ENCODE data around the gene TRIM16. TPM values are rescaled to one million over a fixed set of nuclear protein-coding genes. Genes with fewer than 3 reads are reported as not detected.
A peak's percentile ranks its signal among the peaks of the same experiment; 100 is the strongest.
"Not testable (repeated sequence)": the region's sequence is repeated elsewhere in the genome, so short reads cannot be mapped to it uniquely, and the experiment has no call there.

TRIM16 gene
- polyA plus RNA-seq, 1 donor, result 45.5 TPM

DNA sequence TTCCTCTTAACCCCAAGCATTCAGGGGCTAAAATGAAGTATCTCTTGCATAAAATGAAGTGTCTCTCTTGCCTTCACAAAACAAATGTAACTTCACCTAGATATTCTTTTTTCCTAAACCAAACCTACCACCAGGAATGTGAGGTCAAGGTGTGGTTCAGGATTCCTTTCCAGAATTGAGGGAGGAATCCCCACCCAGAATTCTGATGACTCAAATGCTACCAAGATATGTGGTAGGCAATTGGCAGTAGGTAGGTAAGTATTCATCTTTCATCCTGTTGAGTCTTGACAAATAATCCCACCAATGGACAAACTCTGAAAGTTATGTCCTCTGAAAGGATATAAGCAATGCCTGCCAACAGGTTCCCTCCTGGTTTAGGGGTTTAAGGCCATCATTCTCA is 26.2 kb downstream of the TRIM16 start:
- DNase-seq, result no peak

DNA sequence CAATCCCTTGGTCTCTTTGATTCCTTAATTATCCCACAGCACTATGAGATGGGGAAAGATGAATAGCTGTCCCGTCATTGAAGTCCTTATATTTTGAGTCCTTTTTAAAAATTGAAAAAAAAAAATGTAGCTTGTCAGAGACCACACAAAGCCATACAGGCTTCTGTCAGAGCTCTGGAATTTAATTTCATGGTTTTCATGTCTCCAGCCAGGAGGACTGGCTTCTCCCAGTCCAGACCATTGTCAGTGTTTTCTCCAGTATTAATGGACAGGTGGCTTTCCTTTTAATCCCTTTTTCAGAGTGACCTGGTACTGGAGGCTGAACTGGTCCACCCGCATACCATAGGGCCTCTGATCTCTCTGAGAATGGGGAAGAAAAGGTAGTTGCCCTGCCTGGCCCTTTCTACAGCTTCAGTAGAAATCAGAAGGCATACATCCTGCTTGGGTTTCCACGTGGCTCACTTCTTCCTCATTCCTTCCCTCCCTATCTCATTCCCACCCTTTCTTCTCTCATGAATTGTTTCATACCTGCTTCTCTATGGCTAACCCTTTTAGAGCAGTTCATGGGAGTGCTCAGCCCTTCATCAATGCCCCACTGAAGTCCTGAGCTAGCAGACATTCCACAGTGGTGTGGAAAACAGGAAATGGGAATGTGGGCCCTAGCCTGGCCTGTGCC is 29.1 kb downstream of the TRIM16 start:
- DNase-seq, result no peak

DNA sequence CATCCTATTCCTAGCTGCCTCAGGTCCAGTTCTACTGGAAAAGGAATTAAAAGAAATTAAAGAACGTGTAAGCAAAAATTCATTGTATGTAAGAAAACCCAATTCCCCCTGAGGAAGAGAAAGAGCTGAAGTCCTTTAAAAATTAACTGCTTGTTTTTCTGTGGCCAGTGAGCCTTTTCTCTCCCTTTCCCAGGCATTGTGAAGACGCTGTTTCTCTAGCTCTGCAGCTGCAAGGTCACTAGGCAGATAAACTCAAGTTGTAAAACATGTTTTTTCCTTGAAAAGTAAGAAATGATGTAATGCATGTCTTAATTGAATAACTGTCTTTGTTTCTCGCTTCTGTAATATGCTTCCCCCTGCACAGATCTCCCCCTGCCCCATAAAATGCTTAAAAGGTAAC is 29.7 kb downstream of the TRIM16 start:
- DNase-seq, result not testable (repeated sequence)

DNA sequence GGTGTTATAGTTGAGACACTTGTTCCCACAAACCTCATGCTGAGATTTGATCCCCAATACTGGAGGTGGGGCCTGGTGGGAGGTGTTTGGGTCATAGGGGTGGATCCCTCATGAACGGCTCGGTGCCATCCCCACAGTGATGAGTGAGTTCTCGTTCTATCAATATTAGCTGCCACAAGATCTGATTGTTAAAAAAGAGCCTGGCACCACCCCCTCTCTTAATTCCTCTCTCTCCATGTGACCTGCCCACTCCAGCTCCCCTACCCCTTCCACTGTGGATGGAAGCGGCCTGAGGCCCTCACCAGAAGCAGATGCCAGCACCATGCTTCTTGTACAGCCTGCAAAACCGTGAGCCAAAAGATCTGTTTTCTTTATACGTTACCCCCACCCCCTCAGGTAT is 31.2 kb downstream of the TRIM16 start:
- no peak for DNase-seq

DNA sequence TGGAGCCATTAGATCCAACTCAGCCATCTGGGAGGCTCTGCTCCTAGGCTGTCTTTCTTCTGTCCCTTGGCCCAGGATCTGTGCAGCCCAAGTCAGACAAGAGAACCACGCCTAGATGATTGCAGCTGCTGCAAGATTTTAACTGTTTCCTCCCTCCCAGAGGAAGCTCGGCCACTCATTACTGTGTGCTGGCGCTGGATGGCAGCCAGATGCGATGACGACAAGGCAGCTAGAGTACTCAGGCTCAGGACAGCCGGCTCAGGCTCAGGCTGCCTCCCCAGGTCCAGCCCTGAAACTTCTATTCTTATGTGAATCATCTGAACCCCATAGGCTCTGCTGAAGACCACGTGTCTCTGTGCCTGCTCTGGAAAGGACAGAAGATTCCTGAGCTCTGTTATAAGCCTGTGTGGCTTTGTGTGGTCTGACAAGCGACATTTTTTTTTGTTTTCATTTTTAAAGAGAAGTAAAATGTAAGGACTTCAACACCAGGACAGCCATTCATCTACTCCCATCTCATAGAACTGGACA is 32.5 kb downstream of the TRIM16 start:
- DNase-seq, result peak; percentile 93

DNA sequence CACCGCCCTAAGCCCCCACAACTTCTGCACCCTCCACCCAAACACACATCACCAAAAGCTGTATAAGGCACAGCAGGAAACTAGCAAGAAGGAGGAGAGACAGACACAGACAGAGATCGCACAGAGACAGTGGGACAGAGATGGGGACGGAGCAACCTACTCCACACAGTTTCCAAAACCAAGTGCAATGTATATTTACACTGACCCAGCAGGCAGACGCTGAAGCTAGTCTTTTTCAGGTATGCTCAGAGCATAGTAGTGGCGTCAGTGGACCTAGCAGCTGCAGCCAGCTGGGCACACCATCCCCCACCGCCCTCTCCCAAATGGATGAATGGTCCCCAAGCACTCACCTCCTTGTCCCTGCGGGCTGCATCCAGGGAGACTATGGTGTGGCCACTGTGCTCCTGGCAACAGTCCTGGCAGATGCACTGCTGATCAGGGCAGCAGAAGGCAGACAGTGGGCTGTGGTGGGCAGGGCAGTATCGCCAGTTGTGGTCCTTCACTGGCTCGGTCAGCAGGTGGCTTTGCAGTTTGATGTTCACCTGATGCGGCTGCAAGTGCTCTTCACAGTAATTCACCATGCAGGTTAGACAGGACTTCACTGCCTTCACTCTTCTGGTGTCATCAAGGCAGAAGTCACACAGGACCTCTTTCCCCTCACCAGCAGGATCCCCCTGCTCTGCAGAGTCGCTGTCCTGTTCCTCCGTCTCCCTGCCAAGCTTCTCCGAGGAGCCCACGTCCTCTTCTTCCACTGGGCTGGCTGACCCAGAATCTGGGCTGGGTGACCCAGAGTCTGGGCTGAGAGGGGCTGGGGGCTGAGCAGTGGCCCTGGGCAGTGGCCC is 33.1 kb downstream of the TRIM16 start:
- DNase-seq, result peak; percentile 26

DNA sequence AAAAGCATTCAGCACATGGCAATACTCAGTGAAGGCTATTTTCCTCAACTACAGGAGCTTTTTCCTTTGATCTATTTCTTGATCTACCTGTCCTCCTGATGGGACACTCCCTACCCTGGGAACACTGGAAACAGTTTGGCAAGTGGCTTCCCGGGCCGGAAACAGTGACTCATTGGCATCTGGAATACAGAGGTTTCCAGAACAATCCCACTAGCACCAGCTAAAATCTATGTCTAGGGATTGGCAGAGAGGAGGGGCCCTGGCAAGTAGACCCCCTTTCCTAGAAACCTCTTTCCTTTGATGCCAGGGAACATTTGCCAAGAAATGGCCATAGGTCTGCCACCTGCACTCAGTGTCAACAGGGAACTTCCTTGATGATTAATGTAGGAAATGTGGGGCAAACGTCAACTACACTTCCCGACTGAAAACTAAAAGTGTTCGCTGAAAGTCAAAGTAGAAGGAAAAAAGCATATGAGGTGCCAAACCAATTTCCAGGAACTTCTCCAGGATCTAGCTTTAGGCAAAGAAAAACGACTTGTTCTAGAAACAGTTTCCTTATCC is 34.2 kb downstream of the TRIM16 start:
- peak; percentile 72 for DNase-seq

DNA sequence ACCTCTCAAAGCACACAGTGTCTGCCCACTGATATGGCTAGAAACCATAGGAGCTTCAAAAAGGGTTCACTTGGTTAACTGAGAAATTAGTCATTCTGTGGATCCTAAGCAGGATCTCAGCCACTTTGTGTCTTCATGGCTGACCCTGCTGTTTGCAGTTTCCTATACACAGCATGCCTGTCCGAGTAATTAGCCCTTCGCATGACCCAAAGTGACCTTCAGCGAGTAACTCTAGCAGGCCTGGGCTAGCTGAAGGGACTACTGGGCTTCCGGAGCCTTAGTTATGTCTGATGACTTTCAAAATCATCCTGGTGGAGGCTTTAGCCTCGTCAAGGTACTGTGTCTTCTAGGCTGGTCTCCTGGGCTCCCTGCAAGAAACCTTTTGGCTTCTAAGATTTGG is 35.7 kb downstream of the TRIM16 start:
- DNase-seq, result no peak

DNA sequence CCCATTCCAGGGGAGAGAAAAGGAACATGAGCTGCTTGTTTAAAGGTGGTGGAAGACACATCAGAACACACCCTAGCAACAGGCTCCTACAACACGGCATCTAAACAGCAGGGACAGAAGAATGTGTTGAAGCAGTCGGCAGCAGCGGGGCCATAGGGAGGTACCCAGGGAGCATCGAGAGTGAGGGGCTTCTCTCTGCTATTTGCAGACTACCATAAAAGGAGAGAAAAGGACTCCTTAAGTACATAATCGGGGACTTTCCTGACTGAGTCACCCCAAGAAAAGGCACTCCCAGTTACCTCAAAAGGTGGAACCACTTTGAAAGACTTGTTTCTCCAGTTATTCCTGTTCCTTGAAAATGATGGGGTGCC is 38.2 kb downstream of the TRIM16 start:
- DNase-seq, result peak; percentile 35

DNA sequence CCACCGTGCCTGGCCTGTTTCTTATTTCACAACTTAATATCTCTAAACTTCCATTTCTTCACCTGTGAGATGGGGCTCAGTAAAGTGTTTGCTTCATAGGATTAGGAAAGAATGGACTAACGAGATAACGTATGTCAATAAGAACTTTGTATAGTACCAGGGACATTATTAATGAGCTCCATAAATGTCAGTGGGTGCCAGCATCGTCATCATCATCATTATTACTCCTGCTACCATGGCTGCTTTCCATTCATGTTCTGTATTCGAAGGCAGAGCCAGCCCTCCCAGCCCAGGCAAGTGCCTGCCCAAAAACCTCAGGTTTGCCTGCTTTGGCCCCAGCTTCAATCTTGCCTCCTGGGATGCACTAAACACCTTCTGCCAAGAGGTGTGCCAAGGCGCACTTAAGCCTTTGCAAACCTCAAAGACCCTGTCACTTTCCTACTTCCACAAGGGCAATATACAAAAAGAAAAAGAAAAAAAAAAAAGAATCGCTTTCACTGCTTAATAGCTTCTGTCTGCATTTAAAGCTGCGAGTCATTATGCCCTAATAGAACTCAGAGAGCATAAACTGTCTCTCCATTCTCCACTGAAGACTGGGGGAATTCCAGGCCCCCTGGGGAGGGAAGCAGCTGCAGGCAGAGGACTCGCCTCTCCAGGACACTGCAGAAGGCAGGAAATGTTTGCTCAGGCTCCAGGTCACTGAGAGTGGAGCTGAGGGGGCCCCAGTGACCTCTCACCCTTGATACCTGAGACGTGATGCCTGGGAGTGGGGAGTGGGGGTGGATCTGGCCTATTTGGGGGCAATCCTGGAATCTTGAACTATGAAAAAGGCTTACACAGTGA is 38.8 kb downstream of the TRIM16 start:
- peak; percentile 46 for DNase-seq

DNA sequence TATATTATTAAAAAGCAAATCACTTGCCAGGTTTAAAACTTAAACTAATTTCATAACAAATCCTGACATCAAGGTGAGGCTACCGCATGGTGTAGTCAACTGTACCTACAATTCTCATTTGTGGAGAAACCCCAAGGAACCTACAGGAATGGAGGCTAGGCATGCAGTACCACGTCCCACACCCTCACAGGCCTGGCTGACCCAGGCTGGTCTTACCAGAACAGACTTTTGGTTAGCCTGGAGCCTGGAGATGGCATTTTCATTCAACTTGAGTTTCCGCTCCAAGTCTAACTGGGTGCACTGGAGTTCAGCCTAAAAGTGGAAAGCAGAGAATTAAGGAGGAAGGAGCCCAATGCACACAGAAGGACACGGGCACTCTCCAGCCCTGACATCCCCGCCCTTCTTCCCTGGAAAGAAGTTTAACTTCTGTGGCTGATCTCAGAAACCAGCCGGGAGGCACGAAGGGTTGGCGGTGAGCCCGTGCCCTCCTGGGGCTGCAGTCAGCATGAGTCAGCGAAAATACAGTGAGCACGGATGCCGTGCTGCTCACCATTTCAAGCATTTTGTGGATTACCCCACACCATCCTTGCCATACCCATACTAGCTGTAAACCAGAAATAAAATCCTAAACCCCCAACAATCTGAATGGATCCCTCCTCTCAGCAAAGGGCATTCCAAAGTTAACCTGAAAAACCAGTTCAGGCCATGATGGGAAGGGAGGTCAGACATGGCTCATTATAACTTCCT is 41.4 kb downstream of the TRIM16 start:
- not testable (repeated sequence) for DNase-seq

DNA sequence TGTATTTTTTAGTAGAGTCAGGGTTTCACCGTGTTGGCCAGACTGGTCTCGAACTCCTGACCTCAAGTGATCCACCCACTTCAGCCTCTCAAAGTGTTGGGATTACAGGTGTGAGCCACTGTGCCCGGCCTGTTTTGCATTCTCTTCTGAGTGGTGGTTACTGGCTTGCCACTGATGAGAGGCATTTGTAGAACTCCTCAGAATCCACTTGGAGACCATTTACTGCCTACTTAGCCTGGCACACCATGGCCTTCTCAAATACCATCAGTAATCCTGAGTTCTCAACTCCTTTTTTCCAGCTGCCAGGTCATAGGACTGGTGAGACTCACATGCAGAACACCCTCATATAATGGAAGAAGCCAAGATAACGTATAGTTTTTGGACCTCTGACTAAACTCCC is 42.1 kb downstream of the TRIM16 start:
- not testable (repeated sequence) for DNase-seq

DNA sequence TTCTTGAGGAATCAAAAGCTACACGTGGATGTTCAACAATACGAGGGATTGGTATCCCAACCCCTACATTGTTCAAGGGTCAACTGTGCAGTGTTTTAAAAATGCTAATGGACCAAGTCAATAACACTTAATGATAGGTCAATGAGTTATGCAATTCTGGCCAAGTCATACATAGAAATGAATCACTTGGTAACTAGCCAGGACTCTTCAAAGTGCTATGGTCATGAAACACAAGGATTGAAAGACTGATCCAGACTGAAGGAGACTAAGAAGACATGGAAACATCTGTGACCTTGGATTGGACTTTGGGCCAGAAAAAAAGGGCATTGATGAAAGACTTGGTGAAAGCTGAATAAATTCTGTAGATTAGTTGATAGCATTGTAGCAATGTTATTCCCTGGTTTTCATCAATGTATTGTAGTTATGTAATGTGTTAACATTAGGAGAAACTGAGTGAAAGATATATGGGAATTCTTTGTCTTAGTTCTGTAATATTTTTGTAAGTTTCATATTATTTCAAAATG is 53.1 kb downstream of the TRIM16 start:
- DNase-seq, result not testable (repeated sequence)

DNA sequence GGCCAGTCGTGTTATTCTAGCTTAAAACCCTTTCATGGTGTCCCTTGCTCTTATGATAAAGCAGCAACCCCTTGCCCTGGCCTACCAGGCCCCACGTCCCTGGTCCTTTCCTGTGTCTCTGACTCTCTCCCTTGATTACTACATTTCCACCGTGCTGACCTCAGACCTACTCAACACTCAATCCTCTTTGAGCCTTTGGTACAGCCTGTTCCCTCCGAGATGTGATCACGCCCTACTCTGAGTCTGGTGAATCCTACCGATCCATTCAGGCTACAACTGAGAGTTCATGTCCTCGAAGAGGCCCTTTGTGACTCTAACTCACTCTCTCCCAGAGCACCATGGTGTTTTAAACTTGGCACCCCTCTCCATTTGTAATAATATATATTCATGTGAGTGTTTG is 54.1 kb downstream of the TRIM16 start:
- not testable (repeated sequence) for DNase-seq

DNA sequence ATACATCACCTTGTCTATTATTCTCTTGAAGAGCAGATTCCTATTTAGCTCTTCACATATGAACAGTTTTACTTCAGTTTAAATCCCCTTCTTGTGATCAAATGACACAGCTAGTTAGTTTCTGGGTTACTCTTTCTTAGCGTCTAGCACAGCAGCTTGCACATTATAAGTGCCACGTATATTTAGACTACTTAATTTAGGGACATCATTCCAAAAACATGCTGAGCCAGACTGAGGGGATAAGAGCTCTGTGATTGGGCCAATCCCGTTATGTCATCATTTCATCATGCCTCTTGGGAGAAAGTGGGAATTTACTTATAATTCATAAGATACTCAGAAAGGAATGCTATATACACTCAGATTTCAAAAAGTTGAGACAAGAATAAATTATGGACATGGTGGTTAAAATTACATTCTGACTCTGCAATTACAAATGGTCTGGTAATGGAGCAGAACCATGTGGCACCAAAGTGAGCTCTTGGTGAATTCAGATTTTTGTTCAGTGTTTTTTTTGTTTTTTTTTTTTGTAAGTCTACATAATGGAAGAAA is 60.4 kb downstream of the TRIM16 start:
- peak; percentile 19 for DNase-seq

DNA sequence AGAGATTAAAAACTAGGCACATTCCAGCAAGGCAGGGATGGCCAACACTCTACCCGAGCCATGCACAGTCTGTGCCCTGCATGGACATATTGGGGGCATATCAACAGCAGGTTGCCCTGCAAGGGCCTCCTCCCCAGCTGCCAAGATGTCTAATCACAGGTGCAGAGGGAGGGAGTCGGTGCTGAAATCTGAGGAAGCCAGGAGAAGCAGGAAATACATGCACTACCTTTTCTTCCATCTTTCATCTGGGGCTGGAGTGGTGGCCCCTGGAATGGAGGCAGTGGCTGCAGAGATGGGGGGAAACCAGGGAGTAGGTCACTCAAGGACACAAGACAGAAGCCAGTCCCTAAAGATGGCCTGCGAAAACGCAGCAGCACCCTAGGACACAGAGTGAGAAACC is 60.9 kb downstream of the TRIM16 start:
- not testable (repeated sequence) for DNase-seq

DNA sequence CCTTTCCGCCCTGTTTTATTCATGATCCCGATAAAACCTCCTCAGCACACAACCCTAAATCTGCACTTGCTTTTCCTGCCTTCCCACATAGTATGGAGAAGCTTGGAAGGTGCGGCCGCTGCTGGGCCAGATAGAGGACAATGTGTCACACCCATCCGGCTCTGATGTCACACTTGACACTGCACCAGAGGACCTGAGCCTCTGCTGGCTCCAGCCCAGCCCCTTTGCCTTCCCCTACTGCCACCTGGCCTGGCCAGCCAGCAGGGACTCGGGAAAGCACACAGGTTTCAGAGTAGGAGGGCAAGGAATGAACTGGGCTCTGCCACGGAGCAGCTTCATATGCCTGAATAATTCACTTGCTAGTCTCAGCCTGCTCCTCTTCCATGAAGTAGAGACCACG is 62.0 kb downstream of the TRIM16 start:
- not testable (repeated sequence) for DNase-seq

DNA sequence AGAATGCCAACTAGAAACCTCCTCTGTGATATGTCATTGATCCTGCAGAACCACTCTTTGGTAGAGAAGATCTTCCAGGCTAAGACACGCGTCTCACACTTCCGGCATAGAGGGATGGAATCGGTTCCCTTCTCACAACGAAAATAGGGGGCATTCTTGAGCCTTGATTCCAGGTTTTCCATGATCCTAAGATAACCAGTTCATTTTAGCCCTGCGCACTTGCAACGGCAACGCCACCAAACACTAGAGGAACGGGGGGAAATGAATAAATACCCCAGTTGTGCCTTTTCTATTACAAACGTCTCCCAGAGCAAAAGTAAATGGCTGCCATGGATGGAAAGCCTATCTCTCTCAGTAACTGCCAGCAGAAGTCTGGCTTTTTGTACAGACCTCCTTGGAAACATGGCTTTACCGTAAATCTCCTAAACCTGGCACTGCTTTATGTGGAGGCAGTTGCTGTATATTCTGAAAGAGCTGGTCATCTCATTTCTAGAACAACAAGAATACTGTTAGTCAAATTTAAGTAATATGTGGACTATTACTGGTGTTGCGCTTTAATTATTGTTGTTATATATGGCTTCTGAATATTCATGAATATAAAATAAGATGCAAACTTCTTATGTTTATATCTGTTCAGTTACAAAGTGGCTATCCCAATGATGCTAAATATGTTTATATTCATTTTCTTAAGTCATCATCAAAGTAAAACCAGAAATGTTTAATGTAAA is 64.6 kb downstream of the TRIM16 start, which contains the start of gene FBXW10B:
TSS of gene FBXW10B (minus strand) at position 374 of the 728 bp plus-strand sequence. CDS start at position 182, 192 bp downstream.
- DNase-seq, result peak; percentile 23

DNA sequence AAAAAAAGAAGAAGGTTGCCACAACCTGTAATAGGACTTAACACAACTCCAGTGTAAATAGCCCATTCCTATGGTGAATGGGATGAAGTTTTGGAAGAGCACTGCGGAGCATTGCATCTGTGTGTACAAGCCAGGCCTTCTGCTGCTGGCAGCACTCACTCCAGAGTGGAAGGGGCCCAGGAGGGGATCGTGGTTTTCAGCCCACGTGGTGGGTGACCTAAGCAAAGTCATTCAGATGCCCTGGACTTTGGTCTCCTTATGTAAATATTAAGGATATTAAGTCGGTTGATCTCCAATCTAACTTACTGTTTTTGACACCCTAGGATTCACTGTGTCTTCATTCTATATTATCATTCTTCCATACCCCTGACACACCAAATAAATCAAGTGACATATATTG is 67.3 kb downstream of the TRIM16 start:
- peak; percentile 15 for DNase-seq

DNA sequence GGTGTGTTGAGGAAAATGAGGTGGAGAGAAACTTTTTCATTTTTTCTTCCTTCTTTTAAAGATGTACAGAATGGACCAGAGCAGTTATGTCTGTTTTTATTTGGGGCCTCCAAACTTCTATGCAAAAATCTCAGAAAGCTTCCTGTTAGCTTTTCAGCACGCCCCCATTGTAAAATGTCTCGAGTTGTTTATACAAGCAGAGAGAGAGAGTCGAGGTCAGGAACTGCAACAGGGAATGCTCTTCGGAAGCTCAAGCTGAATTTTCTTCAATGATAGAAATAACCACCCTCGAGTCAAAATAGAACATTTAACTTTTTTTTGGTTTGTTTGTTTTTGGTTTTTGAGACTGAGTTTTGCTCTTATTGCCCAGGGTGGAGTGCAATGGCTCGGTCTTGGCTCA is 68.3 kb downstream of the TRIM16 start:
- not testable (repeated sequence) for DNase-seq
